HepG2 (cell line): Measurements from ENCODE around the gene TOMM22. TPM values are rescaled to one million over a fixed set of nuclear protein-coding genes. Genes with fewer than 3 reads are reported as not detected.
A peak's percentile ranks its signal among the peaks of the same experiment; 100 is the strongest.

ENCODE experiments used
- ATAC-seq: fragments of 200-7000 bp; cut with Tn5 transposase; 3 replicates; pipeline ENCODE4 v1.9.1; 2020; ENCODE audit warnings: mild to moderate bottlenecking, moderate library complexity
- BruUV-seq: library from RNA; stranded (reverse); fragments of 400-500 nt; replicated peaks from 2 replicates; lab custom pipeline; 2021; lab: Mats Ljungman, UMichigan
- CTCF ChIA-PET: fragments of 300-600 bp; formaldehyde crosslinking; extraction: SDS; loops from one replicate; lab custom pipeline; 2021; ENCODE audit warnings: low total read pairs, inconsistent platforms, low intra/inter-chr PET ratio; lab: Yijun Ruan, JAX
- POLR2A ChIA-PET: fragments of 350-600 bp; sonication (Branson Sonifier 250); formaldehyde crosslinking; loops from one replicate; lab custom pipeline; 2020; ENCODE audit warnings: antibody characterized with exemption, inconsistent platforms; lab: Yijun Ruan, JAX
- DNase-seq: peaks from one replicate; pipeline ENCODE4 v3.0.0-alpha.2; 2015; ENCODE audit warnings: low spot score
- FAIRE-seq: peaks from 3 replicates; lab custom pipeline; 2011; peaks lifted over from hg19 to GRCh38; lab: Jason Lieb, UNC
- H2AFZ ChIP-seq: one replicate; pipeline ENCODE4 v1.6.1; 2011; ENCODE audit warnings: low read length, inconsistent platforms
- H3K27ac ChIP-seq: fragments of 300-600 bp; 3 replicates; pipeline ENCODE4 v1.8.0; 2011; ENCODE audit warnings: mixed run types, mild to moderate bottlenecking, mixed read lengths, low read length, inconsistent platforms; ENCODE audit not compliant: insufficient read depth; ENCODE audit errors: extremely low read length
- H3K27me3 ChIP-seq, 2 experiments: fragments of 200-600 bp in 1 of 2; 2 replicates in 1 of 2; 3 replicates in 1 of 2; pipeline versions ENCODE4 v1.6.0 to v1.8.0; 2011; ENCODE audit warnings: low read length in 2 of 2, mild to moderate bottlenecking in 2 of 2, moderate library complexity in 2 of 2, inconsistent platforms in 1 of 2; ENCODE audit not compliant: insufficient read depth in 2 of 2, control insufficient read depth in 1 of 2
- H3K36me3 ChIP-seq, 2 experiments: fragments of 200-600 bp in 1 of 2; replicated peaks in 1 of 2; 2 replicates in 1 of 2; 3 replicates in 1 of 2; pipeline versions ENCODE4 v1.5.1 to v1.8.0; 2011; ENCODE audit warnings: low read length in 2 of 2, inconsistent platforms in 1 of 2; ENCODE audit not compliant: insufficient read depth in 2 of 2, control insufficient read depth in 1 of 2
- H3K4me1 ChIP-seq: 2 replicates; pipeline ENCODE4 v1.5.1; 2012; ENCODE audit warnings: low read length, inconsistent platforms; ENCODE audit not compliant: insufficient read depth
- H3K4me2 ChIP-seq: 2 replicates; pipeline ENCODE4 v1.6.0; 2011; ENCODE audit warnings: low read depth, low read length, inconsistent platforms
- H3K4me3 ChIP-seq, 3 experiments: fragments of 200-600 bp in 1 of 3; sonication (generic), shearing (Covaris generic) in 1 of 3; replicated peaks in 1 of 3; 2 replicates each; pipeline ENCODE4 v1.5.1; 2011 to 2016; ENCODE audit warnings: low read length in 3 of 3, inconsistent platforms in 2 of 3, low read depth in 2 of 3, mild to moderate bottlenecking in 2 of 3, control low read depth in 1 of 3, mixed read lengths in 1 of 3; ENCODE audit not compliant: insufficient read depth in 1 of 3
- H3K79me2 ChIP-seq: one replicate; pipeline ENCODE4 v1.6.1; 2011; ENCODE audit warnings: low read length, inconsistent platforms; ENCODE audit not compliant: insufficient read depth
- H3K9ac ChIP-seq: 2 replicates; pipeline ENCODE4 v1.6.0; 2011; ENCODE audit warnings: mild to moderate bottlenecking, low read depth, low read length, inconsistent platforms; ENCODE audit not compliant: insufficient read depth
- H3K9me3 ChIP-seq: 2 replicates; pipeline ENCODE4 v1.5.1; 2012; ENCODE audit warnings: mild to moderate bottlenecking, low read length
- H4K20me1 ChIP-seq: 2 replicates; pipeline ENCODE4 v1.6.0; 2011; ENCODE audit warnings: inconsistent platforms, mild to moderate bottlenecking, low read length, moderate library complexity; ENCODE audit not compliant: insufficient read depth
- FOXA3 ChIP-seq: IDR thresholded peaks from 2 replicates; pipeline ENCODE4 v1.6.1; 2016; ENCODE audit warnings: missing genetic modification reagents, missing compliant biosample characterization
- KDM4B ChIP-seq: sonication (generic); formaldehyde crosslinking; IDR thresholded peaks from 2 replicates; pipeline ENCODE4 v1.4.0; 2020; ENCODE audit warnings: missing genetic modification reagents
- KLF6 ChIP-seq: IDR thresholded peaks from 2 replicates; pipeline ENCODE4 v1.8.0; 2016; ENCODE audit warnings: missing biosample characterization, missing genetic modification reagents
- MEF2D ChIP-seq: sonication (generic); formaldehyde crosslinking; IDR thresholded peaks from 2 replicates; pipeline ENCODE4 v1.5.1; 2020; ENCODE audit warnings: mild to moderate bottlenecking, missing genetic modification reagents
- MIXL1 ChIP-seq: IDR thresholded peaks from 2 replicates; pipeline ENCODE4 v1.6.1; 2016
- PHF5A ChIP-seq: IDR thresholded peaks from one replicate; pipeline ENCODE4 v1.6.1; 2018; ENCODE audit warnings: low read depth, missing genetic modification reagents; ENCODE audit not compliant: unreplicated experiment
- SMAD3 ChIP-seq: sonication (generic); formaldehyde crosslinking; IDR thresholded peaks from 2 replicates; pipeline ENCODE4 v1.4.0; 2020; ENCODE audit warnings: missing genetic modification reagents
- SOX6 ChIP-seq, 2 experiments: fragments of 450-650 bp in 1 of 2; sonication (generic) in 1 of 2; formaldehyde crosslinking in 1 of 2; IDR thresholded peaks; 2 replicates each; pipeline versions ENCODE4 v1.4.0 to v1.6.1; 2017 to 2020; ENCODE audit warnings: antibody characterized with exemption in 1 of 2, mild to moderate bottlenecking in 1 of 2, missing genetic modification reagents in 1 of 2
- THAP11 ChIP-seq: IDR thresholded peaks from 2 replicates; pipeline ENCODE4 v1.6.1; 2016; ENCODE audit warnings: missing biosample characterization, missing genetic modification reagents
- TOE1 ChIP-seq: sonication (generic); formaldehyde crosslinking; IDR thresholded peaks from 2 replicates; pipeline ENCODE4 v1.4.0; 2020; ENCODE audit warnings: mild to moderate bottlenecking, missing genetic modification reagents
- ZFY ChIP-seq: sonication (generic); formaldehyde crosslinking; IDR thresholded peaks from 2 replicates; pipeline ENCODE4 v1.4.0; 2020; ENCODE audit warnings: missing genetic modification reagents
- ZMYM3 ChIP-seq: sonication (generic); formaldehyde crosslinking; IDR thresholded peaks from 2 replicates; pipeline ENCODE4 v1.5.1; 2020; ENCODE audit warnings: mild to moderate bottlenecking, missing genetic modification reagents
- ZNF441 ChIP-seq: sonication (generic); formaldehyde crosslinking; IDR thresholded peaks from 2 replicates; pipeline ENCODE4 v1.7.0; 2021; ENCODE audit warnings: missing genetic modification reagents, borderline replicate concordance
- ZNF614 ChIP-seq: IDR thresholded peaks from 2 replicates; pipeline ENCODE4 v1.6.1; 2018; ENCODE audit warnings: missing biosample characterization, missing genetic modification reagents, inconsistent platforms, borderline replicate concordance
- ZNF644 ChIP-seq: IDR thresholded peaks from 2 replicates; pipeline ENCODE4 v1.6.1; 2016; ENCODE audit warnings: low read depth
- ZNF781 ChIP-seq: sonication (generic); formaldehyde crosslinking; IDR thresholded peaks from 2 replicates; pipeline ENCODE4 v1.5.1; 2020; ENCODE audit warnings: borderline replicate concordance, mild to moderate bottlenecking, missing genetic modification reagents; ENCODE audit errors: not compliant biosample characterization
- ZSCAN31 ChIP-seq: sonication (generic); formaldehyde crosslinking; IDR thresholded peaks from 2 replicates; pipeline ENCODE4 v1.5.0; 2020; ENCODE audit warnings: low read depth, mild to moderate bottlenecking, missing genetic modification reagents
- WGBS: methylation state at CpG from one replicate; pipeline ENCODE4 v1.1.6; 2017; ENCODE audit warnings: low lambda C conversion rate; 5-methylcytosine and 5-hydroxymethylcytosine counted together
- in situ Hi-C: cut with HindIII; loops from 2 replicates; pipeline ENCODE4 v1.10.0; 2017; ENCODE audit warnings: low pct_unique_long_range_greater_than_20kb; ENCODE audit not compliant: extremely low pct_ligation_motif_present
- intact Hi-C: fragments of 100-400 bp; cut with micrococcal nuclease; formaldehyde crosslinking; loops from one replicate; pipeline ENCODE4 v1.10.0; 2022; ENCODE audit not compliant: unreplicated experiment
- polyA plus RNA-seq, 8 experiments: library from polyadenylated mRNA; depleted of rRNA in 3 of 8; stranded (reverse) in 7 of 8; unstranded in 1 of 8; fragments of >200 nt; fragmentation: Illumina TruSeq in 4 of 8; extraction: Trizol in 4 of 8; gene quantifications; 2 replicates each; pipeline versions ENCODE4 v1.2.1 to v1.2.3, GENCODE V29; 2011 to 2016; ENCODE audit warnings: low read depth in 4 of 8, missing spikeins in 1 of 8, mixed read lengths in 1 of 8; ENCODE audit not compliant: insufficient read depth in 1 of 8
- total RNA-seq, 5 experiments: library from RNA; depleted of rRNA; stranded (reverse); fragments of >200 nt; fragmentation: Illumina TruSeq; extraction: Trizol; gene quantifications; 2 replicates each; pipeline ENCODE4 v1.2.3, GENCODE V29; 2016; ENCODE audit warnings: low read depth in 1 of 5
- TF ChIP-seq, protein P1 (sequence below): sonication (generic); formaldehyde crosslinking; IDR thresholded peaks from 2 replicates; pipeline ENCODE4 v1.4.0; 2020; ENCODE audit warnings: missing genetic modification reagents
- TF ChIP-seq, protein P2 (sequence below), 2 experiments: fragments of 450-650 bp in 1 of 2; sonication (generic) in 1 of 2; formaldehyde crosslinking; IDR thresholded peaks; 2 replicates each; pipeline versions ENCODE4 v1.5.0 to v1.8.0; 2020 to 2022; ENCODE audit warnings: mild to moderate bottlenecking in 1 of 2, missing genetic modification reagents in 1 of 2

The TOMM22 gene
- total and polyA plus RNA-seq, 2 of the 13 experiments (the other 11 are each of a cell fraction or from before 2014, with no cell fraction given): 46.9 to 118 TPM

DNA sequence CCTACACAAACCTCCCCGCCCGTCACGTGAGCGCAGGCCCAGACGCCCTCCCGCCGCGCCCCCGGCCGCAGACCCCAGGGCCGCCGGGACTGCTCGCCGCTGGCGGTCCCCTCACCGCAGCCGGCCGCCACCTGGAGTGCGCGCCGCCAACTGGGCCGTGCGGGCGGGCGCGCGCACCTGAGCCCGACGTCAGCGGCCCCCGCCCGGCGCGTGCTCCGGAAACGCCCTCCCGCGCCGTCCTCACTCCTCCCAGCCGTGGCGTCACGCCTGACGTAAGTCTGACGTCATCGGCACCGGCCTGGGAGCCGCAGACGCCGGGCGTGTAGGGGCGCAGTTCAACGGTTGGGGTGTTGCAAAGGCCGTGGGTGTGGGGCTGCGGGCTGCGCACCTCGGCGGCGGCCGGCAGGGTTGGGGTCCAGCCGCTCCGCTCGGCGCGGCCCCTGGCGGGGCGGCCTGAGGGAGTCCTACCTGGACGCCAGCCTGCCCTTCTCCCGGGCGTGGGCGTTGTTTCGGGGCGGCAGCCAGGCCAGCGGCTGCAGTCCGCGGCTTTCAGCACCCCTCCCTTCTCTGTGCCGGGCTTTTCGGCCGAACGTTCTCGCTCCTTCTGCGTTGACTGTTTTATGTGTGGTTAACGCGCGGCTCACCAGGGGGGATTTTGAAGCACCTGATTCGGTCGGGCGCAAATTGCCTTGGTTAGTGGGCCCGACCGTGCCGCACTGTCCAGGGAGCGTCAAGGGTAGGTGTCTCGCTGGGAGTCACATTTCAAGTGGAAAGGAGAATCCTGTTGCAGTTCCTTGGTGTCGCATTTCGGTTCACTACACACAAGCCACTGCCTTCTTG is 19.3 kb downstream of the TOMM22 start, which contains the start of gene JOSD1 (continued):
- TF ChIP-seq, protein P1, sequence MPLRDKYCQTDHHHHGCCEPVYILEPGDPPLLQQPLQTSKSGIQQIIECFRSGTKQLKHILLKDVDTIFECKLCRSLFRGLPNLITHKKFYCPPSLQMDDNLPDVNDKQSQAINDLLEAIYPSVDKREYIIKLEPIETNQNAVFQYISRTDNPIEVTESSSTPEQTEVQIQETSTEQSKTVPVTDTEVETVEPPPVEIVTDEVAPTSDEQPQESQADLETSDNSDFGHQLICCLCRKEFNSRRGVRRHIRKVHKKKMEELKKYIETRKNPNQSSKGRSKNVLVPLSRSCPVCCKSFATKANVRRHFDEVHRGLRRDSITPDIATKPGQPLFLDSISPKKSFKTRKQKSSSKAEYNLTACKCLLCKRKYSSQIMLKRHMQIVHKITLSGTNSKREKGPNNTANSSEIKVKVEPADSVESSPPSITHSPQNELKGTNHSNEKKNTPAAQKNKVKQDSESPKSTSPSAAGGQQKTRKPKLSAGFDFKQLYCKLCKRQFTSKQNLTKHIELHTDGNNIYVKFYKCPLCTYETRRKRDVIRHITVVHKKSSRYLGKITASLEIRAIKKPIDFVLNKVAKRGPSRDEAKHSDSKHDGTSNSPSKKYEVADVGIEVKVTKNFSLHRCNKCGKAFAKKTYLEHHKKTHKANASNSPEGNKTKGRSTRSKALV (CRISPR knock-in tag): 0 out of 2 replicates have a peak, but pooled peaks have one; percentile 42
- peak; percentile 41; the same call in 1 of the 2 replicates for TF ChIP-seq FOXA3 (CRISPR knock-in tag)
- no peak for TF ChIP-seq KDM4B (CRISPR knock-in tag)
- TF ChIP-seq ZNF441 (CRISPR knock-in tag): peak; percentile 53; the same call in 1 of the 2 replicates
- peak; percentile 76 for TF ChIP-seq THAP11 (CRISPR knock-in tag)

DNA sequence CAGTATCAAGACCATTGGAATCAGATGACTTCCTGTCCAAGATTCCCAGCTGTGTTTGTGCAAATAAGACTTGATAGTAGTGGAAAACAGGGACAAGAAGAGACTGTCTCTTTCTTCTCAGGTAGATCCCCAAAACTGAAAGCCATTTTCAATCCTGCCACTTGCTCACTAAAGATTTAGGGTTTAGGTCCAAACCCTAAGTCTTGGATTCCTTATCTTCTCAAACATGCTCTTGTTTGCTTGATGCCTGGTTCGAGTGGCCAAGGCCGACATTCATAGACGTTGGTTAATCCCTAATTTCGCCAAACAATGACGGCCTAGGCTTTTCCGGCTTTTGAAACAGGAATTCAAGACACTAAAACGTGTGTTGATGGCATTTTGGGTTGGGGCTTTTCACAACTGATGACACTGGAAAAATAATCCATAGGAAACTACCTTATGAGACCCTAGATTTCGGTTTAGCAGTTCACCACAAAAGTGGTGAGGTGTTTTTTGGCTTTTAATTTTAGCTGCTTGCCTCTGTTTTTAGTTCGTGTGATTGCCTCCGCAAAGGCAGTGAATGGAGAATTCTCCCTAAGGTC is 23.0 kb downstream of the TOMM22 start:
- H3K4me3 ChIP-seq: peak overlapping the region; percentile 59 to 64 (median 62)
- ChIA-PET POLR2A (interaction anchor here (0.6 to 5.8 kb wide), 6 partner anchors 8 to 62 kb away, joined by 3 to 51 read pairs (median 4); partner anchors contain the start of gene TOMM22), CTCF (no interaction called here)
- DNase-seq (peak; percentile 44), ATAC-seq (no peak), FAIRE-seq (peak; percentile 34)
- H4K20me1 ChIP-seq: peaks cover 28% of the 10 kb centered on the region
- H3K4me2 ChIP-seq: peak overlapping the region; percentile 83
- WGBS: 1% methylated on average over 10 of the region's 10 CpGs
- H3K79me2 ChIP-seq: peaks cover 45% of the 10 kb centered on the region
- peaks cover 49% of the 10 kb centered on the region for H3K4me1 ChIP-seq
- in situ Hi-C loops: no loop called here
- intact Hi-C loops: no loop called here
- no peak overlapping the region for H2AFZ ChIP-seq
- peak overlapping the region; percentile 81 for H3K27ac ChIP-seq
- H3K9me3 ChIP-seq: no peaks in the 10 kb centered on the region
- H3K36me3 ChIP-seq: peaks cover 2 to 6% of the 10 kb centered on the region in 2 experiments; a peak in 4 of 5 replicates
- H3K9ac ChIP-seq: peak overlapping the region; percentile 76
- BruUV-seq: no TSS peak
- H3K27me3 ChIP-seq: no peaks in the 10 kb centered on the region; a peak in 1 of 5 replicates
- no peak for TF ChIP-seq SOX6 (IDR thresholded peaks at IDR 0.05)
- peak; percentile 39 for TF ChIP-seq SOX6 (CRISPR knock-in tag; IDR thresholded peaks at IDR 0.05)
- TF ChIP-seq MEF2D (CRISPR knock-in tag): peak; percentile 68; the same call in 1 of the 2 replicates
- peak; percentile 36 for TF ChIP-seq ZFY (CRISPR knock-in tag)
- TF ChIP-seq ZNF644 (CRISPR knock-in tag): peak; percentile 6; the same call in 1 of the 2 replicates
- peak; percentile 17 for TF ChIP-seq PHF5A (CRISPR knock-in tag)
- TF ChIP-seq ZNF614: 0 out of 2 replicates have a peak, but pooled peaks have one; percentile 0
- TF ChIP-seq FOXA3 (CRISPR knock-in tag): 0 out of 2 replicates have a peak, but pooled peaks have one; percentile 4
- TF ChIP-seq ZNF781 (CRISPR knock-in tag): no peak
- TF ChIP-seq TOE1 (CRISPR knock-in tag): 0 out of 2 replicates have a peak, but pooled peaks have one; percentile 48
- TF ChIP-seq, protein P2, sequence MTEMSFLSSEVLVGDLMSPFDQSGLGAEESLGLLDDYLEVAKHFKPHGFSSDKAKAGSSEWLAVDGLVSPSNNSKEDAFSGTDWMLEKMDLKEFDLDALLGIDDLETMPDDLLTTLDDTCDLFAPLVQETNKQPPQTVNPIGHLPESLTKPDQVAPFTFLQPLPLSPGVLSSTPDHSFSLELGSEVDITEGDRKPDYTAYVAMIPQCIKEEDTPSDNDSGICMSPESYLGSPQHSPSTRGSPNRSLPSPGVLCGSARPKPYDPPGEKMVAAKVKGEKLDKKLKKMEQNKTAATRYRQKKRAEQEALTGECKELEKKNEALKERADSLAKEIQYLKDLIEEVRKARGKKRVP (CRISPR knock-in tag; IDR thresholded peaks at IDR 0.05): 0 out of 4 replicates have a peak, but pooled peaks of 1 of the 2 experiments have one; percentile 39
- TF ChIP-seq ZSCAN31 (CRISPR knock-in tag): peak; percentile 31; the same call in 1 of the 2 replicates
- TF ChIP-seq KLF6 (CRISPR knock-in tag): no peak
- peak; percentile 11; the same call in 1 of the 2 replicates for TF ChIP-seq ZMYM3 (CRISPR knock-in tag)
- TF ChIP-seq SMAD3: 0 out of 2 replicates have a peak, but pooled peaks have one; percentile 59
- TF ChIP-seq MIXL1: no peak
